CD4-positive, alpha-beta T cell treated with Interleukin-6 for 4 hours (primary cell): Measurements from ENCODE around the gene CTNNA2.

Experiments
- DNase-seq: peaks from one replicate; pipeline ENCODE4 v3.0.0-alpha.2; 2020; ENCODE audit warnings: mixed read lengths

Gene CTNNA2

DNA sequence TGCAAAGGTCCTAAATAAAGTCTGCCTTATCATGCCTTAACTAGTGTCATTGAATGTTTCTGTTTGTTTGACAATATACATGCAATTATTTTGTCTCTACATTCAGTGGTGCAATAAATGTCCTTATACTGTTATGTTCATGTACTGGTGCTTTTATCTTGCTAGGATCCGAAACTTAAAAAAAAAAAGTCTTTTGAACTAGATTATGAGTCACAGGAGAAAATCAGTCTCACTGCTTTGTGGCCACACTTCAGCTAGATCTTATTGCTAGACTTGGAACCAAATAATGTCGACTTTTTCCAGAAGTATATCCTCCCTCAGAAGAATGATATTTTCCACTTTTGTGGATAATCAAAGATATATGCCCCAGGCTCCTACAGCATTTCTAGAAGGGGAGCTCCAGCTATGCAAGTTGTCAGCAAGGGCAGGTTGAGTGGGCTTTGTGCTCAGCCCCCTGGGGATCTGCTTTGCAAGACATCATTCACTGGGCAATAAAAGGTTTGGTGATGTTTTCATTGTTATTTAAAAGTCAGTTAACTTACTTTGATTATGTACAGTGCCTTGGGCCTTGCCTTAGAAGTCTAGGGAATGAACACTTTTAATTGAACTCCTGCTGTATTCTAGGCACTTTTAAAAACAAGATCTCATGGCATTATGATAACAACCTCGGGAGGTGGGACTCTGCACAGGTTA is 948.8 kb downstream of the CTNNA2 start:
- no peak for DNase-seq

DNA sequence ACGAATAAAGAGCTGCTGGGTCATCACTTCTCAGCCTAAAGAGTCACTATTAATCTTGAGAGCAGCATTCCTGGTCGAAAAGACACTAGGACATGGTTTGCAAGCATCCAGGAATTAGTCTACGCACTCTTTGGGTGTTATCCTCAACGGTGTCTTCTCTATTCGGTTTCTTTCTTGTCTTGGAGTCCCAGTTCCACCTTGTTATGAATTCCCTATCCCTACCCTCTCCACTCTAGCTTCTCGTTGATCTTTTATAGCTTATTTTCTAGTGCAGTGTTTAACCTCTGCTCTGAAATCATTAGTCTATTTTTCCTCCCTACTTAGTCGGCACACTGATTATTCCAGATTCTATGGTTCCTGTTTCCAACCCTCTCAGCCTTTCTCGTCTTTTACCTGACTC is 949.8 kb downstream of the CTNNA2 start:
- no peak for DNase-seq

DNA sequence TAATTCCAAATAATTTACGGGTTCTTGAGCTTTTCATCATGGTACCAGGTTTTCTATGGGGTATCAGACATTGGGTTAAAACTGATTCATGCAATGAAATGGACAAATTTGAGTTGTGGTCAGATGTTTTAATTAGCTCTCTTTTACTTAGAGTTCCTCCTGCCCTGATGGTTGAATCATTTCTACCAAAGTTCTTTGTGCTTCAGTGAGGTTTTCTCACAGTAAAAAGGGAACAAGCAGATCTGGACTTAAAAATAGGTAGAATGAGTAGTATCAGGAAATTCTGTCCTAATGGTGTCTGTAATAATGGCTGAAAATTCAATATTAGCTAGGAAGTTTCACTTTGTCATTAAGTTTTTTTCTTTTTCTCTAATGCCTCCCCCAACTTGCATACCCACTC is 951.4 kb downstream of the CTNNA2 start:
- DNase-seq, result no peak

DNA sequence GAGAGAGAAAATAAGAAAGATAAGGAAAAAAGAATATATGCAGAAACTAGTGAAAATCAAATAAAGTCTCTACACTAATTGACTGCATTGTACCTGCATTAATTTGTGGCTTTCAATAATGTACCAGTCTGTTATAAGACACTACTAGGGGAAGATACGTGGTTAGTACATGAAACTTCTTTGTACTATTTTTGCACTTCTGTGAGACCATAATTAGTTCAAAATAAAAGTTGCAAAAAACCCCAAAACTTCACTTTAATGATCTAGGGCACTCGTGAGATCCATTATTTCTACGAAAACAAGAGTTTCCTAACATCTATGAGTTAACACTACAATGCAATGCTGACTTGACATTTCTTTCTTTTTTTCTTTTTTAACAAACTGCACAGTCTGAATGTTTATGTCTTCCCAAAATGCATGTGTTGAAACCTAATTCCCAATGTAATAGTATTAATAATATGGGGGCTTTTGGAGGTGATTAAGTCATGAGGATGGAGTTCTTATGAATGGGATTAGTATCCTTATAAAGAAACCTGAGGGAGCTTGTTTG is 954.5 kb downstream of the CTNNA2 start:
- DNase-seq, result no peak

DNA sequence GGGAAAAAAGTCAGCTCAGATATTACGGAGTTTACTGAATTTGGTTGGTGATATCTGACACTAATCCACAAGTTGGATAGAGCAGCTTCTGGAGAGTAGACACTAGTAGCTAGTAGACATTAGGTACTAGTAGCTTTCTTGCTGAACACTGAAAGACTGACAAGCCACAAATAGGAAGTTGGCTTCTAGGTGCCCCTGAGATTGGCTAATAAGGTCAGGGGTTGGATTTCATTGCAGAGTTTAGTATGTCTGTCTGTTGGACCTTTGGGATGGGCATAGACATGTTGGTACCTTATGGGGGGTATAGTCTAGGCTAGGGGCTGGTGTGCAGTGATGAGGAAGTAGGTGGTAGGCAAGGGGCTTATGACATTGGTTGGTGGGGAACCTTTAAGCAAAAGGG is 956.6 kb downstream of the CTNNA2 start:
- DNase-seq, result no peak

DNA sequence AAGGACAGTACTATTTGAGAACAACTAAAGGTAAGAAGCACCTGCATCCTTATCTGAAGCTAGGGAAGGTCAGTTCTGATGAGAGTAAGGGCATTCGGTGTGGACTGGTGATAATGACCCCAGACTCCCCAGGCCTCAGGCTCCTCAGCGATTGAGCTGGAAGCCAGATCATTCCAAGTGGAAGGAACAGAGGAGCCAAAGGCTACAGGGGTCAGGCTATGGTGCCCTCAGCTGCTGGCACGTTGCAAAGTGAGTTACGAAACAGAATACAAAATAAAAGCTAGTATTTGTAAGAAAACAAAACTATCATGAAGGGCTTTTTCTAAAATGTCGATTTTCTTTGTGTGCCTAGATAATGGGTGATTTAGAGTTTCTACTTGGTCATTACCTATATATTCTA is 960.2 kb downstream of the CTNNA2 start:
- DNase-seq, result no peak

DNA sequence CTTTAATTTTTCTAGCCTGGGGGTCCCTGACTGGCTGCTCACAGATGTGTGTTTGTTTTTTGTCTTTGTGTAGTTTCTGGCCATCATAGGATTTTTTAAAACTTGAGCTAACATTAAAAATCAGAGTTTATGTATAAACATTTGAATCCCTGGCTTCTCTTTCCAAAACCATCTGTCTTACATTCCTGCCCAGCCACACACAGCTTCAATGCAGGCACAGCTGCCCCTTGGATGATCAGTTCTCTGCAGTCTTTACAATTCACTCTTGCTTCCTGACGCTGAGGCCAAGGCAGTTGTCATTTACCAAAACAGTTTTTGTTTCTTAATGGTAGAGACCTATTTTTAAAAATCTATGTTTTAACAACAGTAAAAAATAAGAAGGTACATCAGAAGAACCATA is 960.9 kb downstream of the CTNNA2 start:
- no peak for DNase-seq

DNA sequence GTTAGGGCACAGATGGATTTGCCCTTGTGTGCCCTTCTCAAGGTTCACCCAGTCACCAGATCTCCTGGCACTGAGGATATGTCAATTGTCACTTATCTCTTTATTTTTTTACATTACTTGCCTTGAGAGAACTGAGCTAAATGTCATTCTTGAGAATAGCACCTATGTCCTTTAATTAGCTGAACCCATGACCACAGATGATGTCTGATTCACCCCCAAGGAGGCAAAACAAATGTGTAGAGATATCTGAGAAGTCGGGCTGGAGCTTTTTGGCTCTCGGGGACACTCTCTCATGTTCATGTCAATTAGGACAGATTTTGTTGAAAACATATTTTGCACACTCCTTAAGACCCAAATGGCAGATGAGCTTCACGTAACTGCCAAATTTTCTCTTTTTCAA is 963.1 kb downstream of the CTNNA2 start:
- DNase-seq, result no peak

DNA sequence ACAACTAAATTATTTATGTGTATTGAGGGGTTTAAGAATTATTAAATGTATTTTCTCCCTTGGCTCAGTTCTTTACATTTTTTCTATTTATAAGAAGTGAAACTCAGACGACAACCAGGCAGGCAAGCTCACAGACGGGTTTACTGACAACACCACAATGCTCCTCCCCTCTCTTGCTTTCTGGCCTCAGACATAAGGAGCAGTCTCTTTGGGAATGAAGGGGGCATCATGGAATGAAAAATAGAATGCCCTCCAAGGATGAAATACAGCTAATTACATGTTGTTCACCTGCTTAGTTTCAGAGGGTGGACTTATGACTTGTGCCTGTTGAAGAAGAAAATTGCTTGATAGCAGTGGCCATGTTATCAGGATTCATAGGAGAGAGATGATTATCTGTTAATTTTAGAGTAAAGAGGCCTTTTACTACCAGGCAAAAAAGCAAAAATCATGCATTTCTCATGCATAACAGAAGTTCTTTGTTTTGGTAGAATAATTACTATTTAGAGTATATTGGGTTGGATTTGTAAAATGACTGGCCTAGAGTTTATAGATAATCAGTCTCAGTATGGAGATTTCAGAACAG is 963.8 kb downstream of the CTNNA2 start:
- no peak for DNase-seq

DNA sequence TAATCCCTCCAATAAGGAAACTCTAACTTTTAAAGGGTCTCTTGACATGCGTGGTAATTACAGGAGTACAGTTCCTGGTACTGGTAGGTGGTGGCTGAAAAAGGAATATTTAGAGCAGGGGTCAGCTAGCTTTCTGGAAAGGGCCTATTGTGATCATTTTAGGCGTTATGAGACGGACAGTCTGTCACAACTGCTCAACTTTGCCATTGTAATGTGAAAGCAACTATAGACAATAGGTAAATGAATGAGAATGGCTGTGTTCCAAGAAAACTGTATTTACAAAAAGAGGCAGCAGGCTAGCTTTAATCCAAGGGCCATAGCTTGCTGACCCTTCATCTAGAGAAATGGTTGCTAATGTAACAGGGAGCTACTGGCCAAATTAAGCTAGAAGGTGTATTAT is 969.4 kb downstream of the CTNNA2 start:
- no peak for DNase-seq

DNA sequence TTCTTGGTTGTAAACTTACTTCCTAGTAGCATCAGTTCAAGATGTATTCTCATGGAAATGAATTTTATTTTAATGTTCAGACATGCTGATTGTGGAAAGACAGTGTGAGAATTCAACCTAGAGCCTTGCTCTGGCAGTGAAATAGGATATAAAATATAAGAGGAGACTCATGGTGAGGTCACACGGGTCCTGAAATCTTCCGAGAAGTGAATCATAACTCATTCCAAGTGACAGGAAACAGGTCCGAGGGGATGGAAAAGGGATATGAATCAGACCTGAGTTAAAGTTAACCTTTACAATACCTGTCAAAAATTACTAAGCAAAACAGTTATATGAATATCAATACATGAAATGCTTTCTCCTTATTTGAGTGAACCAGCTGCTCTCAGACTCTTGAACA is 976.9 kb downstream of the CTNNA2 start:
- DNase-seq, result no peak

DNA sequence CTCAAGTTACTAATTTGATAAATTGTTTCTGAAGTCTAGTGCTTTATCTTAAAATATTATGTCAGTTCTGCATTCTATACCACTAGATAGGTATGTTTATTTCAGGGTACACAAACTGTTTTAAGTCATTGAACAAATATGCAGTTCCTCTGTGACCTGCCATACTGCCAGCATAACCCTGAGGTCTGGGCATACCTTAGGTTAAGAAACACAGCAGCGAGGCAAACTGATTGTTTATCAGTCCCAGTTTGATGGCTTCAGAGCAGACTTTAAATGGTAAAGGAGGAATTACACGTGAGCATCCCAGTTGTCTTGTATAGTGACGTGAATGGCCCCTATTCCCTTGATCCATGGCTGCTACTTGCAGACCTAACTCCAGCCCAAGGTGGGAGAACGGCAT is 978.1 kb downstream of the CTNNA2 start:
- no peak for DNase-seq

DNA sequence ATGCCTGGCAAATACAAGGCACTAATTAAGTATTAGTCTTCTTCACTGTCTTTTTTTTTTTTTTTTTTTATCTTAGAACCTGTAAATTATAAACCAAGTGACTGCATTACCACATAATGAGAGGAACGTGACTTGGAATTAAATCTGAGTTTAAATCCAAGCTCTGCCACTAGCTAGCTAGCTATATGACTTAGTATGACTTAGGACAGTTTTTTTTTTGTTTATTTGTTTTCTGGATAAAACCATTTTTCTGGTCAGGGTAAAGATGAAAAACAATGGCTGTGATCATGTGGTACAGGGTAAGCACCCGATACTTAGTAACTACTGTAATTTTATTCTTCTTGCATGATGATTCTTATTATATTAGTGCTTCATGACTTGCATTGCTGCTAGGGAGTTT is 983.5 kb downstream of the CTNNA2 start:
- no peak for DNase-seq

DNA sequence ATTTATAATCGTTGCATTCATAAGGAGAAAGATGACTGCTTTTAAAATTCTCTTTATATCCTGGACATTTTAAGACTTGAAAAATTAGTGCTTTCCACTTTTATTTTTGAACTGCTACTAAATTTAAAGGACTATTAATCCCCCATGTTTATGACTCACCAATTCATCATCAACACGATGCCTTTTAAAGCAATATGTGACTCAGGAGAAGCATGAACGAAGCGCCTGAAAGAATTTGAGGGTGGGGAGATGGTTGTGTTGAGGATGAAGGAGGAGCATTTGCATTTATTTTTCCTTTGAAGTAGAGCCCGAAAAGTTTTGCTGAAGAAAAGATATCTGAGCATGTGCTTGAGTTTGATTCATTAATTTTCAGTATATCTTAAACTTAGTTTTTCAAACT is 983.9 kb downstream of the CTNNA2 start:
- no peak for DNase-seq

DNA sequence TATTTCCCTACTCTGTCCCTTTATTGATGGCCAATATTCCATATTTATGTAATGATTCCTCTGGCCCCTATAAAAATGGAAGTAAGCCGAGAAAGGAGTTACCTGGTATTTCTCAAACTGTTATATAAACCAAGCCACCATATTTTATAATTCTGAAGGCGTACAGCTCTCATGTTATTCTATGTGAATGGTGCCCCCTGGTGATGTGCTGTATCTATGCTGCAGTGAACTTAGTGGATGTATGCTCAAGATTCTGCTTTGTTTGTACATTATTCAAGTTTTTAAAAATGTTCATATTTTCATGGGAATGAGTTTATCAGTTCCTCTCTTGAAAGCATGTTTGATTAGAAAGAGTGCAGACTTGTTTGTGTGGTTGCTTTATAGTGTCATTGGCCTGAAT is 986.2 kb downstream of the CTNNA2 start:
- no peak for DNase-seq

DNA sequence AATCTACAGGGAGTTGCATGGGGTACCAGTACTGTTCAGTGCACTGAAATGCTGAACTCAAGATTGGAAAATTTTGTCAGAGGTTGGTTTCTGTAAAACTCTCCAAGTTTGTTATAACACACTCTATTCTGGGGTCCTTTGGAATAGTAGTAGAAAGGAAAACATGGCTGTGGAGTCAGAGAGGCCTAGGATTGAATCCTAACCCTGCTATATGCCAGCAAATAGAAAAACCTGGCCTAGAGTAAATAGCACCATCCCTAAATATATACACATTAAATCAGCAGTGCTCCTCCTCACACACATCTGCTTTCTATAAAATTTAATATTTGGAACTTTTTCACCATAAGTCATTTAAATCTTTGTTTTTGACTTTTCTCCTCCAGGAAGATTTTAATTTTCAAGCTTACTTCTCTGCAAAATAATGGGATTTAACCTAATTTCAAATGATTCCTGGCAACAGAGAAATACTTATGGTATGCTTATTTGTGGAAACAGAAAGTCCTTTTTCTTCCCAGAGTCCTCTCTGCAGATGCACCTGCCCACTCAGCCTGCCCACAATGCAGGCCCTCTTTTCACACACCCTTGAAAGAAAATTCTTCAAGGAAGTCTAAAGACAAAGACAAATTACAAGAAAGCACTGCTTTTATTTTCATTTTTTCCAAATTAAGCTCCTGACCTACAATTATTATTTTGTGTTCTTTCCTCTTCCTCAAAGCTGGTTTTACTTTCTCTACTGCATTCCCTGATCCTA is 989.2 kb downstream of the CTNNA2 start:
- no peak for DNase-seq

DNA sequence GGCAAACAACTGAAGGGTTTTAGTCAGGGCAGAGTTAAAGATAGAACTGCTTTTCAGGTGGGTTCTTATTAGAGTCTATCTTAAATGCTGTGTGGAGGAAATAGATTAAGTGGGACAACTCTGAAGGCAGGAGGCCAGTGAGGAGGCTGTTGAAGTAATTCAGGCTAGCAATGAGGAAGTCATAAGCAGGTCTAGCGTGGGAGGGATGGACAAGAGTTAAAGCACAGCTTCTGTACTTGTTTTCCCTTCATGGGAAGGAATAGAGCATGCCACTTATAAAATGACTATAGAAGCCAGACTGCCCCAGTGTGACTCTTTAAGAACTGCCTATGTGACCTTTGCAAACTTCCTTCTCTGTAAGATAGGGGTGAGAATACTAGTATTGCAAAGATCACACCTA is 993.7 kb downstream of the CTNNA2 start:
- no peak for DNase-seq

DNA sequence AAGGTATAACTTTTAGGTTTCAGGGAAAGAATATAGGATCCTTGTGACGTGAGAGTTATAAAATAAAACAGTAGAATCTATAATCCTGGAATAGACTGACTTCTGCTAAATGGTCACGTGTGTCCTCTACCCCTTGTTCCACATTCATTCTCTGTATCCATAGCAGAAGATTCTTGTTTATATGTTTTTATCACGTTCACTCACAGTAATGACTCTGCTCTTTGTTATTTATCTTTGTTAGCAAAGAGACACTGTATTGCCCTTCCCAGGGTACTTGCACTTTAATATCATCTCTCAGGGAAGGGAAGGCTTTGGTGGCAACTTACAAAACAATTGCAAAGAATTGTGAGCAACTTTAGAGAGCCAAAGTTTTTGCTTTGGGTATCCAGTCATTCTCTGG is 997.9 kb downstream of the CTNNA2 start:
- DNase-seq, result no peak

DNA sequence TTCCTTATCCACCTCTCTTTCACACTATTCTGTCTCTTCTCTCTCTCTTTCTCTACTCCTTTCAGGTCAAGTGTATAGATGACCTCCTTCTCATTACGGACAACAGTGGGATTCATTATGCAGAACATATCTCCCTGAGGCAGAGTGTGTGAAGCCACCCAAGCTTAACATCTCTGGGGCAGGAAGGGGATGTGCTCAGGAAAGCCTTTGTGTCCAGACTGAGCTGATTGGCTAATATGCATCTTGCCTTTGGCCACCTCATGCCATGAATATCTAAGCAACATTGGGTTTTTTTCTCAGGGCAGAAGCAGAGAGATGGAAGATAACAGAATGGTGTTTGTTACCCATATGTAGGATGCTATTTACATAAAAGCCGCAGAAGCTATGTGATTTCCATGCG is 1003.1 kb downstream of the CTNNA2 start:
- no peak for DNase-seq

DNA sequence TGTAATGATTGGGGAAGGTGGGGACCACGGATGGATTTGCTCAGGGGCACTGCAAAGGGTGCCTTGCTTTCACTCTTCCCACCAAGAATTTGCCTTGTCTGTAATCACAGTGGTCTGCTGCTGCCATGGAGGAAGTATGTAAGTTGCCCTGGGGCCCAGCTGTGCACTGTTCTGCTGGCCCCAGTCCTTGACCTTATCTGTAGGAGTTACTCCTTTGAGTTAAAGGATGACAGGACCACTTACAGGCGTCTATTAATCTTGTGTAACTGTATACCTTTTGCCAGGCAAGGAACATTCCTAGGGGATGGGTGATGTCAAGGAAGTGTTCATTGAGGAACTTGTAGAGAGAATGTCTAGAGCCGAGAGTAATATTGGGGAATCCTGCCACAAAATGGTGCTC is 1004.5 kb downstream of the CTNNA2 start:
- DNase-seq, result no peak

DNA sequence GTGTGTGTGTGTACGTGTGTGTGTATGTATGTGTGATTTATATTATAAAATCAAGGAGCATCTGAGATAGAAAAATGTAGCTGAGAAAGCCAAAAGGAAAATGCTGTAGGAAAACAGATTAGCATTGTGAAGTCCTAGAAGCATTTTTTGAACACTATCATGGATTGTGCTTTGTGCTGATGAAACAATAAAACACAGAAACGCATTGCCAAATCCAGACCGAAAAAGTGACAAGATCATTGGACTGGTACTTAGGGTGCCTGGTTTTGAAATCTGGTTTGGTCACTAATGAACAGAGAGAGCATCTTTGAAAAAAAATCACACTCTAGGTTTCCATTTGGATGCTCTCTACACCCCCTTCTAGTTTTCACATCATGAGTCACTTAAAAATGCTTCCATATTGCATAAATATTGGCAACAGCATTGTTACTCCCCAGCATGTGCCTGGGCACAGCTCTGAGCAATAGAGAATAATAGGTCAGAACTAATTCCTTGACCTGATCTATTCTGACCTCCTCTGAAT is 1006.3 kb downstream of the CTNNA2 start:
- no peak for DNase-seq

DNA sequence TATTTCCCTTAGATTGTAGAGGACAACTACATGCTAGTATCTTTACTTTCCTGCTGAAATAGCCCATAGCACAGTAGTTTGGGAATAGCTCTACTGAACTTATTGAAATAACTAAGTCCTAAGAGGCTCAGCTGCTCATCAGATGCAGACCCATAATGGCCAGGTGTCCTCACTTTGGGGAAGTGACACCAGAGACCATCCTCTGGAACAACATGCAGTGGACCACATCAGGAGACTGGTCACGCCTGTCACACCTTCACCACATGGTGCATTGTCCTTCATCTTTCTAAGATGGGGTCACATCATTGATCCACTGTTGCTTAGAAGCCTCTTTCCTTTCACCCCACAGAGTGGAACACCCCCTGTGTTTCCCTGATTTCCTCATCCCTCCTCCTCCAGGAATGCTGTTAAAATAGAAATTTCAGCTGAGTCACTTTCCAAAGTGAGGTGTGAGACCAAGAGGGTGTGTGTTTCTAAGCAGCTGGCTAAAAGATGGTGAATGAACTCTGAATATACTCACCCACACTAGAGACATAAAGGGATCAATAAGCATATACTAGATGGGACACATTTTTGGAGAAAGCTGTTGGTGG is 1006.9 kb downstream of the CTNNA2 start:
- no peak for DNase-seq

DNA sequence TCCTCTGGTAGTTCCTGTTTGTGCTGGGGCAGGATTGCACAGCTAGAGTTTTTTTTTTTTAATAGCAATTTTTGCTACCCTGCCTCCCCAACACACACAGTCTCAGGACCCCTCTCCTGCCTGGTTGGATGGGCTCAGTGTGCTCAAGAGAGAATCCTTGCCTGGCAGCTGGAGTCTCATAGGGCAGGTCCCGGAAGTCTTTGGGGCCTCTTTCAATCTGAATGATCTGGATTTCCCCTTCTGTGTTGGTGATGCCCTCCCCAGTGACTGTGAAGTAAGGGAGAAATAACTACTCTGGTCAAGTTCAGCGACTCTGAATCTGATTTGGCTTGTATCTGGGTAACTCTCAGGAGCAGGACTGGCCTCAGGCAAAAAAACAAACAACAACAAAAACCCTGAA is 1012.3 kb downstream of the CTNNA2 start:
- no peak for DNase-seq

DNA sequence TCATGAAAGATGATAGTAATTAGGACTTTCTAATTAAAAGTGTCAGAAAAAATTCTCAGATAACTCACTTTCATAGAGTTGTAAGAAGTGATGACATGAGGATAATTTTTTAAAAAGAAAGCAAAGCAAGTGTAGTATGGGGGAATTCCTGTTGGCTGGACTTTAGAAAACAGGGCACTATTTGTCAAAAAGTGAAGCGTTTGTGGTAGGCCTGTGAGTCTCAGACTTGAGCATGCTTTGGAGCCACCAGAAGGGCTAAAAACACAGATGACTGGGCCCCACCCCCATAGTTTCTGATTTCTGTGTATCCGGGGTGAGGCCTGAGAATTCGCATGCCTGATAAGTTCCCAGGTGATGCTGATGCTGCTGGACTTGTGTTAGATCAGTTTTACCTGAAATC is 1014.3 kb downstream of the CTNNA2 start:
- DNase-seq, result no peak
